K562 (cell line): ENCODE results near the gene FKBP15. TPM values are rescaled to one million over a fixed set of nuclear protein-coding genes. Genes with fewer than 3 reads are reported as not detected.

Experiments used
- EZH2 ChIP-seq: IDR thresholded peaks from 2 replicates; pipeline ENCODE4 v1.6.1; 2012; ENCODE audit warnings: low read depth, mild to moderate bottlenecking, inconsistent platforms, low read length, borderline replicate concordance
- HOMEZ ChIP-seq: fragments of 250-450 bp; sonication (Bioruptor Pico); IDR thresholded peaks from 2 replicates; pipeline ENCODE4 v1.4.0; 2020; ENCODE audit warnings: mild to moderate bottlenecking, moderate library complexity
- KLF13 ChIP-seq: fragments of 450-650 bp; IDR thresholded peaks from 2 replicates; pipeline ENCODE4 v1.6.1; 2016; ENCODE audit warnings: missing genetic modification characterization, low read depth, mild to moderate bottlenecking, missing compliant biosample characterization, moderate library complexity, borderline replicate concordance
- SIN3B ChIP-seq: fragments of 450-650 bp; IDR thresholded peaks from 2 replicates; pipeline ENCODE4 v1.6.1; 2017; ENCODE audit warnings: low read depth, mild to moderate bottlenecking, moderate library complexity
- ZNF324 ChIP-seq: fragments of 250-450 bp; sonication (Bioruptor Pico); IDR thresholded peaks from 2 replicates; pipeline ENCODE4 v1.4.0; 2020; ENCODE audit warnings: mild to moderate bottlenecking
- polyA plus RNA-seq, 8 experiments: library from polyadenylated mRNA; depleted of rRNA in 4 of 8; stranded (reverse) in 5 of 8; unstranded in 3 of 8; fragments of >200 nt; fragmentation: Nextera tagmentation in 2 of 8; fragmentation: Illumina TruSeq in 1 of 8; extraction: Ambion mirVana in 2 of 8; extraction: Trizol in 1 of 8; gene quantifications; 2 replicates each; pipeline versions ENCODE4 v1.2.1 to v1.2.3, GENCODE V29; 2011 to 2014; ENCODE audit warnings: inconsistent platforms in 1 of 8, missing spikeins in 1 of 8
- total RNA-seq, 7 experiments: library from RNA; depleted of rRNA in 6 of 7; stranded (reverse); fragments of >200 nt in 6 of 7; fragmentation: Illumina TruSeq in 2 of 7; extraction: Trizol in 2 of 7; gene quantifications; 2 replicates each; pipeline versions ENCODE4 v1.2.1 to v1.2.3, GENCODE V29; 2011 to 2021; ENCODE audit warnings: low replicate concordance in 1 of 7
- TF ChIP-seq, protein P1 (sequence below): sonication (generic); formaldehyde crosslinking; IDR thresholded peaks from 2 replicates; pipeline ENCODE4 v1.4.0; 2020; ENCODE audit warnings: mild to moderate bottlenecking, missing genetic modification reagents
- TF ChIP-seq, protein P2 (sequence below), 2 experiments: fragments of 150-350 bp in 1 of 2; IDR thresholded peaks; 2 replicates each; pipeline ENCODE4 v1.6.1; 2012 to 2016; ENCODE audit warnings: low read depth in 2 of 2, low read length in 2 of 2, mild to moderate bottlenecking in 1 of 2, moderate library complexity in 1 of 2
- TF ChIP-seq, protein P3 (sequence below): fragments of 200-600 bp; sonication (generic); IDR thresholded peaks from one replicate; pipeline ENCODE4 v1.6.1; 2012; ENCODE audit warnings: mild to moderate bottlenecking, low read depth, low read length, inconsistent platforms

Gene FKBP15
- total and polyA plus RNA-seq, 9 of the 15 experiments (the other 6 are each of a cell fraction or from before 2014, with no cell fraction given) = 8.7 to 38.0 (median 18.9) TPM

DNA sequence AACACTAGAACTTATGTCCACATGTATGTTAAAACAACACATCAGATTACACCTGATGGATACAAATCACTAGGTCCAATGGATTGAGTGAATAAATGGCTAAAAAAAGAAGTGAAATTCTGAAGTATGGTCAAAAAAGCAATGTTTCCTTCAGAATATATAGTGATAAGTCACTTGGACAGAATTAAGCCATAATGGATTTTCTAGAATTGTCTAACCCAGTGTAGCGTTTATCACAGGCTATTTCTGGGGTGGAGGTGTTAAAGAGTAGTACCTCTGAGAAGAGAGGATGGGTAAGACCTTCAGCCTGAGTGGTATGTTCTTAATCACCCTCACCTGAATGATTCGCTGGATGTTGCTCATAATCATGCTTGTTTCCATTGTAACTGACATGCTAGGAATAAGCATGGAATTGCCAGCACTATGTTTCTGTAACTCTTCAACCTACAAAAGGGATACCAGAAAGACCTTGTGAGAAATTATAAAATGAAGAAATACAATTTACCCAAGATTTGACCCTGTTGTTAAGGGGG is 37.1 kb downstream of the FKBP15 start (continued):
- TF ChIP-seq, protein P1, sequence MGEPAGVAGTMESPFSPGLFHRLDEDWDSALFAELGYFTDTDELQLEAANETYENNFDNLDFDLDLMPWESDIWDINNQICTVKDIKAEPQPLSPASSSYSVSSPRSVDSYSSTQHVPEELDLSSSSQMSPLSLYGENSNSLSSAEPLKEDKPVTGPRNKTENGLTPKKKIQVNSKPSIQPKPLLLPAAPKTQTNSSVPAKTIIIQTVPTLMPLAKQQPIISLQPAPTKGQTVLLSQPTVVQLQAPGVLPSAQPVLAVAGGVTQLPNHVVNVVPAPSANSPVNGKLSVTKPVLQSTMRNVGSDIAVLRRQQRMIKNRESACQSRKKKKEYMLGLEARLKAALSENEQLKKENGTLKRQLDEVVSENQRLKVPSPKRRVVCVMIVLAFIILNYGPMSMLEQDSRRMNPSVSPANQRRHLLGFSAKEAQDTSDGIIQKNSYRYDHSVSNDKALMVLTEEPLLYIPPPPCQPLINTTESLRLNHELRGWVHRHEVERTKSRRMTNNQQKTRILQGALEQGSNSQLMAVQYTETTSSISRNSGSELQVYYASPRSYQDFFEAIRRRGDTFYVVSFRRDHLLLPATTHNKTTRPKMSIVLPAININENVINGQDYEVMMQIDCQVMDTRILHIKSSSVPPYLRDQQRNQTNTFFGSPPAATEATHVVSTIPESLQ = no peak
- TF ChIP-seq ZNF324 (CRISPR knock-in tag) = no peak
- TF ChIP-seq, protein P2, sequence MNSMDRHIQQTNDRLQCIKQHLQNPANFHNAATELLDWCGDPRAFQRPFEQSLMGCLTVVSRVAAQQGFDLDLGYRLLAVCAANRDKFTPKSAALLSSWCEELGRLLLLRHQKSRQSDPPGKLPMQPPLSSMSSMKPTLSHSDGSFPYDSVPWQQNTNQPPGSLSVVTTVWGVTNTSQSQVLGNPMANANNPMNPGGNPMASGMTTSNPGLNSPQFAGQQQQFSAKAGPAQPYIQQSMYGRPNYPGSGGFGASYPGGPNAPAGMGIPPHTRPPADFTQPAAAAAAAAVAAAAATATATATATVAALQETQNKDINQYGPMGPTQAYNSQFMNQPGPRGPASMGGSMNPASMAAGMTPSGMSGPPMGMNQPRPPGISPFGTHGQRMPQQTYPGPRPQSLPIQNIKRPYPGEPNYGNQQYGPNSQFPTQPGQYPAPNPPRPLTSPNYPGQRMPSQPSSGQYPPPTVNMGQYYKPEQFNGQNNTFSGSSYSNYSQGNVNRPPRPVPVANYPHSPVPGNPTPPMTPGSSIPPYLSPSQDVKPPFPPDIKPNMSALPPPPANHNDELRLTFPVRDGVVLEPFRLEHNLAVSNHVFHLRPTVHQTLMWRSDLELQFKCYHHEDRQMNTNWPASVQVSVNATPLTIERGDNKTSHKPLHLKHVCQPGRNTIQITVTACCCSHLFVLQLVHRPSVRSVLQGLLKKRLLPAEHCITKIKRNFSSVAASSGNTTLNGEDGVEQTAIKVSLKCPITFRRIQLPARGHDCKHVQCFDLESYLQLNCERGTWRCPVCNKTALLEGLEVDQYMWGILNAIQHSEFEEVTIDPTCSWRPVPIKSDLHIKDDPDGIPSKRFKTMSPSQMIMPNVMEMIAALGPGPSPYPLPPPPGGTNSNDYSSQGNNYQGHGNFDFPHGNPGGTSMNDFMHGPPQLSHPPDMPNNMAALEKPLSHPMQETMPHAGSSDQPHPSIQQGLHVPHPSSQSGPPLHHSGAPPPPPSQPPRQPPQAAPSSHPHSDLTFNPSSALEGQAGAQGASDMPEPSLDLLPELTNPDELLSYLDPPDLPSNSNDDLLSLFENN (IDR thresholded peaks at IDR 0.05; ENCODE audit: low read depth in 2 of 2, low read length in 2 of 2) = no peak
- no peak for TF ChIP-seq KLF13 (tag)
- TF ChIP-seq HOMEZ (CRISPR knock-in tag) = no peak
- no peak for TF ChIP-seq SIN3B
- no peak for TF ChIP-seq EZH2
- TF ChIP-seq, protein P3, sequence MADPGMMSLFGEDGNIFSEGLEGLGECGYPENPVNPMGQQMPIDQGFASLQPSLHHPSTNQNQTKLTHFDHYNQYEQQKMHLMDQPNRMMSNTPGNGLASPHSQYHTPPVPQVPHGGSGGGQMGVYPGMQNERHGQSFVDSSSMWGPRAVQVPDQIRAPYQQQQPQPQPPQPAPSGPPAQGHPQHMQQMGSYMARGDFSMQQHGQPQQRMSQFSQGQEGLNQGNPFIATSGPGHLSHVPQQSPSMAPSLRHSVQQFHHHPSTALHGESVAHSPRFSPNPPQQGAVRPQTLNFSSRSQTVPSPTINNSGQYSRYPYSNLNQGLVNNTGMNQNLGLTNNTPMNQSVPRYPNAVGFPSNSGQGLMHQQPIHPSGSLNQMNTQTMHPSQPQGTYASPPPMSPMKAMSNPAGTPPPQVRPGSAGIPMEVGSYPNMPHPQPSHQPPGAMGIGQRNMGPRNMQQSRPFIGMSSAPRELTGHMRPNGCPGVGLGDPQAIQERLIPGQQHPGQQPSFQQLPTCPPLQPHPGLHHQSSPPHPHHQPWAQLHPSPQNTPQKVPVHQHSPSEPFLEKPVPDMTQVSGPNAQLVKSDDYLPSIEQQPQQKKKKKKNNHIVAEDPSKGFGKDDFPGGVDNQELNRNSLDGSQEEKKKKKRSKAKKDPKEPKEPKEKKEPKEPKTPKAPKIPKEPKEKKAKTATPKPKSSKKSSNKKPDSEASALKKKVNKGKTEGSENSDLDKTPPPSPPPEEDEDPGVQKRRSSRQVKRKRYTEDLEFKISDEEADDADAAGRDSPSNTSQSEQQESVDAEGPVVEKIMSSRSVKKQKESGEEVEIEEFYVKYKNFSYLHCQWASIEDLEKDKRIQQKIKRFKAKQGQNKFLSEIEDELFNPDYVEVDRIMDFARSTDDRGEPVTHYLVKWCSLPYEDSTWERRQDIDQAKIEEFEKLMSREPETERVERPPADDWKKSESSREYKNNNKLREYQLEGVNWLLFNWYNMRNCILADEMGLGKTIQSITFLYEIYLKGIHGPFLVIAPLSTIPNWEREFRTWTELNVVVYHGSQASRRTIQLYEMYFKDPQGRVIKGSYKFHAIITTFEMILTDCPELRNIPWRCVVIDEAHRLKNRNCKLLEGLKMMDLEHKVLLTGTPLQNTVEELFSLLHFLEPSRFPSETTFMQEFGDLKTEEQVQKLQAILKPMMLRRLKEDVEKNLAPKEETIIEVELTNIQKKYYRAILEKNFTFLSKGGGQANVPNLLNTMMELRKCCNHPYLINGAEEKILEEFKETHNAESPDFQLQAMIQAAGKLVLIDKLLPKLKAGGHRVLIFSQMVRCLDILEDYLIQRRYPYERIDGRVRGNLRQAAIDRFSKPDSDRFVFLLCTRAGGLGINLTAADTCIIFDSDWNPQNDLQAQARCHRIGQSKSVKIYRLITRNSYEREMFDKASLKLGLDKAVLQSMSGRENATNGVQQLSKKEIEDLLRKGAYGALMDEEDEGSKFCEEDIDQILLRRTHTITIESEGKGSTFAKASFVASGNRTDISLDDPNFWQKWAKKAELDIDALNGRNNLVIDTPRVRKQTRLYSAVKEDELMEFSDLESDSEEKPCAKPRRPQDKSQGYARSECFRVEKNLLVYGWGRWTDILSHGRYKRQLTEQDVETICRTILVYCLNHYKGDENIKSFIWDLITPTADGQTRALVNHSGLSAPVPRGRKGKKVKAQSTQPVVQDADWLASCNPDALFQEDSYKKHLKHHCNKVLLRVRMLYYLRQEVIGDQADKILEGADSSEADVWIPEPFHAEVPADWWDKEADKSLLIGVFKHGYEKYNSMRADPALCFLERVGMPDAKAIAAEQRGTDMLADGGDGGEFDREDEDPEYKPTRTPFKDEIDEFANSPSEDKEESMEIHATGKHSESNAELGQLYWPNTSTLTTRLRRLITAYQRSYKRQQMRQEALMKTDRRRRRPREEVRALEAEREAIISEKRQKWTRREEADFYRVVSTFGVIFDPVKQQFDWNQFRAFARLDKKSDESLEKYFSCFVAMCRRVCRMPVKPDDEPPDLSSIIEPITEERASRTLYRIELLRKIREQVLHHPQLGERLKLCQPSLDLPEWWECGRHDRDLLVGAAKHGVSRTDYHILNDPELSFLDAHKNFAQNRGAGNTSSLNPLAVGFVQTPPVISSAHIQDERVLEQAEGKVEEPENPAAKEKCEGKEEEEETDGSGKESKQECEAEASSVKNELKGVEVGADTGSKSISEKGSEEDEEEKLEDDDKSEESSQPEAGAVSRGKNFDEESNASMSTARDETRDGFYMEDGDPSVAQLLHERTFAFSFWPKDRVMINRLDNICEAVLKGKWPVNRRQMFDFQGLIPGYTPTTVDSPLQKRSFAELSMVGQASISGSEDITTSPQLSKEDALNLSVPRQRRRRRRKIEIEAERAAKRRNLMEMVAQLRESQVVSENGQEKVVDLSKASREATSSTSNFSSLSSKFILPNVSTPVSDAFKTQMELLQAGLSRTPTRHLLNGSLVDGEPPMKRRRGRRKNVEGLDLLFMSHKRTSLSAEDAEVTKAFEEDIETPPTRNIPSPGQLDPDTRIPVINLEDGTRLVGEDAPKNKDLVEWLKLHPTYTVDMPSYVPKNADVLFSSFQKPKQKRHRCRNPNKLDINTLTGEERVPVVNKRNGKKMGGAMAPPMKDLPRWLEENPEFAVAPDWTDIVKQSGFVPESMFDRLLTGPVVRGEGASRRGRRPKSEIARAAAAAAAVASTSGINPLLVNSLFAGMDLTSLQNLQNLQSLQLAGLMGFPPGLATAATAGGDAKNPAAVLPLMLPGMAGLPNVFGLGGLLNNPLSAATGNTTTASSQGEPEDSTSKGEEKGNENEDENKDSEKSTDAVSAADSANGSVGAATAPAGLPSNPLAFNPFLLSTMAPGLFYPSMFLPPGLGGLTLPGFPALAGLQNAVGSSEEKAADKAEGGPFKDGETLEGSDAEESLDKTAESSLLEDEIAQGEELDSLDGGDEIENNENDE = no peak
